Activated CD4-positive, CD25-positive, alpha-beta regulatory T cell treated with anti-CD3 and anti-CD28 coated beads, Interleukin-2, amount 50 U/mL, for 16 hours (primary cell): ENCODE data around the gene KRTAP5-10.
"Not testable (repeated sequence)": the region's sequence is repeated elsewhere in the genome, so short reads cannot be mapped to it uniquely, and the experiment has no call there.

Experiments
- DNase-seq: peaks from one replicate; pipeline ENCODE4 v3.0.0-alpha.2; 2020; ENCODE audit warnings: low read depth, low spot score

KRTAP5-10 gene

GRCh38 chr11:71542879-71543777 lies 22.2 kb upstream of the KRTAP5-10 start:
- no peak for DNase-seq

GRCh38 chr11:71543866-71544265 lies 21.5 kb upstream of the KRTAP5-10 start:
- DNase-seq, result no peak

- DNase-seq, result no peak
Observed at GRCh38 chr11:71544525-71545214, 20.7 kb upstream of the KRTAP5-10 start.

- no peak for DNase-seq
Observed at GRCh38 chr11:71545405-71545966, 19.9 kb upstream of the KRTAP5-10 start.

GRCh38 chr11:71548120-71548519 lies 17.2 kb upstream of the KRTAP5-10 start, which contains the start of gene KRTAP5-9:
Gene KRTAP5-9 (plus strand): TSS chr11:71548420. CDS start chr11:71548658, 238 bp downstream.
- DNase-seq, result no peak

GRCh38 chr11:71548716-71549151 lies 16.6 kb upstream of the KRTAP5-10 start:
- no peak for DNase-seq

GRCh38 chr11:71551711-71552110 lies 13.7 kb upstream of the KRTAP5-10 start:
- no peak for DNase-seq

- DNase-seq, result no peak
Observed at GRCh38 chr11:71554996-71555395, 10.4 kb upstream of the KRTAP5-10 start.

- no peak for DNase-seq
Observed at GRCh38 chr11:71555508-71555907, 9.9 kb upstream of the KRTAP5-10 start.

GRCh38 chr11:71556018-71556417 lies 9.3 kb upstream of the KRTAP5-10 start:
- no peak for DNase-seq

GRCh38 chr11:71557257-71557656 lies 8.1 kb upstream of the KRTAP5-10 start:
- no peak for DNase-seq

- no peak for DNase-seq
Observed at GRCh38 chr11:71558996-71559395, 6.4 kb upstream of the KRTAP5-10 start.

- no peak for DNase-seq
Observed at GRCh38 chr11:71562120-71562519, 3.2 kb upstream of the KRTAP5-10 start.

- DNase-seq, result no peak
Observed at GRCh38 chr11:71563406-71563805, 2.0 kb upstream of the KRTAP5-10 start.

- no peak for DNase-seq
Observed at GRCh38 chr11:71564430-71564829, 933 bp upstream of the KRTAP5-10 start.

- DNase-seq, result no peak
Observed at GRCh38 chr11:71566081-71566620, 788 bp downstream of the KRTAP5-10 start.

GRCh38 chr11:71566626-71567599 lies 1.6 kb downstream of the KRTAP5-10 start:
- DNase-seq, result not testable (repeated sequence)

- DNase-seq, result not testable (repeated sequence)
Observed at GRCh38 chr11:71567633-71568032, 2.3 kb downstream of the KRTAP5-10 start.

- no peak for DNase-seq
Observed at GRCh38 chr11:71568704-71569349, 3.5 kb downstream of the KRTAP5-10 start.
